ENCODE results near the gene PRR29.
A peak's percentile ranks its signal among the peaks of the same experiment; 100 is the strongest.
"Not testable (repeated sequence)": the region's sequence is repeated elsewhere in the genome, so short reads cannot be mapped to it uniquely, and the experiment has no call there.

The PRR29 gene

GRCh38 chr17:64008346-64008745 is 10.2 kb downstream of the PRR29 start:
- Histone ChIP-seq H3K4me3 (ENCODE audit: low read depth, low read length) (no peak overlapping the region), H3K27me3 (ENCODE audit: control insufficient read depth, insufficient read depth, low read length) (no peaks in the 10 kb centered on the region), H3K36me3 (ENCODE audit: control insufficient read depth, insufficient read depth, low read length) (no peaks in the 10 kb centered on the region), H3K9ac (ENCODE audit: low read depth, low read length) (no peak overlapping the region), H3K9me3 (ENCODE audit: control insufficient read depth, insufficient read depth, low read length) (no peaks in the 10 kb centered on the region), H3K4me1 (ENCODE audit: control insufficient read depth, insufficient read depth, low read length) (peaks cover 4% of the 10 kb centered on the region)

- Histone ChIP-seq H3K9ac (ENCODE audit: low read depth, low read length) (no peak overlapping the region), H3K27me3 (ENCODE audit: control insufficient read depth, insufficient read depth, low read length) (no peaks in the 10 kb centered on the region), H3K4me1 (ENCODE audit: control insufficient read depth, insufficient read depth, low read length) (peaks cover 4% of the 10 kb centered on the region), H3K9me3 (ENCODE audit: control insufficient read depth, insufficient read depth, low read length) (no peaks in the 10 kb centered on the region), H3K4me3 (ENCODE audit: low read depth, low read length) (no peak overlapping the region), H3K36me3 (ENCODE audit: control insufficient read depth, insufficient read depth, low read length) (no peaks in the 10 kb centered on the region)
These were observed 10.7 kb downstream of the PRR29 start for GRCh38 chr17:64008830-64009229.

DNA sequence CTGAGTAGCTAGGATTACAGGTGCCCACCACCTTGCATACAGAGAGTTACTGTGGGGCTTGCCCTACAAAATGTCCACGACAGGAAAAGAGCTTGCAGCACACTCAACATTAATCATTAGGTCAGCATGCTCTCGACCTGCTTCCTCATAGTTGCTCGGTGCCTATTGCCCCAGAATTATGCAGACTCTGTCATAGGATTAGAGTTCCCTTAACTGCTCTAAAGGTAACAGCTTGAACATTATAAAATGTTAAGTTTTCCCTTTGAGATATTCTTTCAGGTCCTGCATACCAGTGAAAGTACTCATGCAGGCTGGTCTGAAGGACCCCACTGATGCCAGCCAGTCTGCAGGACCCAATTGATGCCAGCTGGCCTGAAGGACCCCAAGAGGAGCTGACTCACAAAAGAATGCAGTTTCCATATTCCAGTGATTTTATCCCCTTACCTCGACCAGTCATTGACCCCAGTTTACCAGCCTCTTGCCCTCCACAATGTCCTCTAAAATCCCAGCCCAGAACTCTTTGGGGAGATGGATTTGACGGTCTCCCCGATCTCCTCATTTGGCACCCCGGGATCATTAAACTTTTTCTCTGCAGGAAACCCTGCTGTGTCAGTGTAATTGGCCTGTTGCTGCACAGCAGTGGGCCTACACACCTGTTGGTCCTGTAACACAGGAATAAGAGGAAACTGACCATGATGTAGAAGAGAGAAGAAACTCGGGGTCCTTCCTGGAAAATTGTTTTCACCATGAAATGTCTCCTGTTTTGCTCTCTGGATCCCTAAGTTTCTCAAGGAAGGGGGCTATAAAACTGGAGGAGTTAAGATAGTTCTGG is 11.6 kb downstream of the PRR29 start:
- no peak overlapping the region for H3K4me3 ChIP-seq (ENCODE audit: low read depth, low read length)
- H3K4me1 ChIP-seq (ENCODE audit: control insufficient read depth, insufficient read depth, low read length) = peaks cover 4% of the 10 kb centered on the region
- H3K9me3 ChIP-seq (ENCODE audit: control insufficient read depth, insufficient read depth, low read length) = no peaks in the 10 kb centered on the region
- no peaks in the 10 kb centered on the region for H3K27me3 ChIP-seq (ENCODE audit: control insufficient read depth, insufficient read depth, low read length)
- H3K9ac ChIP-seq (ENCODE audit: low read depth, low read length) = no peak overlapping the region
- H3K36me3 ChIP-seq (ENCODE audit: control insufficient read depth, insufficient read depth, low read length) = no peaks in the 10 kb centered on the region

DNA sequence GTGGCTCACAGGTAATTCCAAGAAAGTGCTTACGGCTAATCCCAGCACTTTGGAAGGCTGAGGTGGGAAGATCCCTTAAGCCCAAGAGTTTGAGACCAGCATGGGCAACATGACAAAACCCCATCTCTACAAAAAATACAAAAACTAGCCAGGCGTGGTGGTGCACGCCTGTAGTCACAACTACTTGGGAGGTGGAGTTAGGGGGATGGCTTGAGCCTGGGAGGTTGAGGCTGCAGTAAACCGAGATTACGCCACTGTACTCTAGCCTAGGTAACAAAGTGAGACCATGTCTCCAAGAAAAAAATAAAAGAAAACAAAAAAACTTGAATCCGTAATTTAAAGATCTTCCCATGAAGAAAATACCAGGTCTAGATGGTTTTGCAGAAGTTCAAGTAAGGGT is 17.3 kb downstream of the PRR29 start:
- Histone ChIP-seq H3K9me3 (ENCODE audit: control insufficient read depth, insufficient read depth, low read length) (no peaks in the 10 kb centered on the region), H3K36me3 (ENCODE audit: control insufficient read depth, insufficient read depth, low read length) (no peaks in the 10 kb centered on the region), H3K4me3 (ENCODE audit: low read depth, low read length) (no peak overlapping the region), H3K27me3 (ENCODE audit: control insufficient read depth, insufficient read depth, low read length) (peaks cover 6% of the 10 kb centered on the region), H3K4me1 (ENCODE audit: control insufficient read depth, insufficient read depth, low read length) (peaks cover 3% of the 10 kb centered on the region), H3K9ac (ENCODE audit: low read depth, low read length) (no peak overlapping the region)

DNA sequence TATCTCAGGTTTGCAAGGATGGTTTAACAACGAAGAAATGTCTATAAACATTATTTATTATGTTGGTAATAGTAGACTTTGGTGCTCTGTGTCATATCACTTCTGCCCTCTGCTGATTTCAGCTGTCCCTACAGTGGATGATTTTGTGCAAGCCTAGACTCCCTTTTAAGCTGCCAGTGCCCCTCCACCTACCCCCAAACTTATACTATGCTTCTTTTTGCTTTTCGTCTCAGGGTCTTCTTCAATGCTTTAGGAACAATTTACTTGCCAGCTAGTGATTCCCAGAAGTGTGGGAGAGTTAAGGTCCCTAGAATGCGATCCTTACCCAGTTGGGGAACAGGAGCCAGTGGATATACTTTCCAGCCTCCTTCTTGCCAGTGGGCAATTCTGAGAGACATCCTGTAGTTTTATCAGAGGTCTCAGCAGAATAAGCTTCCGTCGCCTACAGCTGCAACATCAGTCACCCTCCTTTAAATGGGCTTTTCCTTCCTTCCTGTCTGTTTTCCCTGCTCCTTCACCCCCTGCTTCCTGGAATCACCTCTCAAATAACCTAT is 18.2 kb downstream of the PRR29 start:
- H3K9me3 ChIP-seq (ENCODE audit: control insufficient read depth, insufficient read depth, low read length) = no peaks in the 10 kb centered on the region
- H3K27me3 ChIP-seq (ENCODE audit: control insufficient read depth, insufficient read depth, low read length) = peaks cover 6% of the 10 kb centered on the region
- H3K4me3 ChIP-seq (ENCODE audit: low read depth, low read length) = no peak overlapping the region
- H3K9ac ChIP-seq (ENCODE audit: low read depth, low read length) = no peak overlapping the region
- no peaks in the 10 kb centered on the region for H3K36me3 ChIP-seq (ENCODE audit: control insufficient read depth, insufficient read depth, low read length)
- H3K4me1 ChIP-seq (ENCODE audit: control insufficient read depth, insufficient read depth, low read length) = peaks cover 3% of the 10 kb centered on the region

GRCh38 chr17:64016974-64017373 is 18.8 kb downstream of the PRR29 start:
- Histone ChIP-seq H3K27me3 (ENCODE audit: control insufficient read depth, insufficient read depth, low read length) (peaks cover 6% of the 10 kb centered on the region), H3K9ac (ENCODE audit: low read depth, low read length) (no peak overlapping the region), H3K36me3 (ENCODE audit: control insufficient read depth, insufficient read depth, low read length) (no peaks in the 10 kb centered on the region), H3K9me3 (ENCODE audit: control insufficient read depth, insufficient read depth, low read length) (no peaks in the 10 kb centered on the region), H3K4me3 (ENCODE audit: low read depth, low read length) (no peak overlapping the region), H3K4me1 (ENCODE audit: control insufficient read depth, insufficient read depth, low read length) (peaks cover 3% of the 10 kb centered on the region)

DNA sequence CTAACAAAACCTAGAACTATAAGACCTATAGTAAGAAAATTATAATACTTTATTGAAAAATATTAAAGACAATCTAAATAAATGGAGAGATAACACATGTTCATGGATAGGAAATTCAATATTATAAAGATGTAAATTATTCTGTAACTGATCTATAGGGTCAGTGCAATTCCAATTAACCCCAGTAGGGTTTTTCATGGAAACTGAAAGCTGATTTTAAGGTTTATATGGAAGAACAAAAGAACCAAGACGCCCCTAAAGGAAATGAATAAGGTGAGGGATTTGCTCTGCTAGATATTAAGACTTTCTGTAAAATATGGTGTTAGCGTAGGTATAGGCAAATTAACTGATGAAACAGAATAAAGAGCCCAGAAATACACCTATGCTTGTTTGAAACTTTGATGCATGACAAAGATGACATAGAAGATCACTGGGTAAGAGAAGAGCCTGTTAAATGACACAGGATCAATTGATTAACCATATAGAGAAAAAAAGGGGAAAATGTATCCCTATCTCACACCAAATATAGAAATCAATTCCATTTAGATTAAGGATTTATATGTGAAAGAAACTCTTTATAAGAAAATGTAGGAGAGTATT is 19.3 kb downstream of the PRR29 start:
- Histone ChIP-seq H3K9ac (ENCODE audit: low read depth, low read length) (no peak overlapping the region), H3K27me3 (ENCODE audit: control insufficient read depth, insufficient read depth, low read length) (peaks cover 6% of the 10 kb centered on the region), H3K36me3 (ENCODE audit: control insufficient read depth, insufficient read depth, low read length) (no peaks in the 10 kb centered on the region), H3K4me1 (ENCODE audit: control insufficient read depth, insufficient read depth, low read length) (peaks cover 3% of the 10 kb centered on the region), H3K4me3 (ENCODE audit: low read depth, low read length) (no peak overlapping the region), H3K9me3 (ENCODE audit: control insufficient read depth, insufficient read depth, low read length) (no peaks in the 10 kb centered on the region)

GRCh38 chr17:64019551-64019961 is 21.4 kb downstream of the PRR29 start:
- not testable (repeated sequence) for H3K9ac ChIP-seq (ENCODE audit: low read depth, low read length); H3K9me3 ChIP-seq (ENCODE audit: control insufficient read depth, insufficient read depth, low read length); H3K27me3 ChIP-seq (ENCODE audit: control insufficient read depth, insufficient read depth, low read length); H3K4me3 ChIP-seq (ENCODE audit: low read depth, low read length); H3K36me3 ChIP-seq (ENCODE audit: control insufficient read depth, insufficient read depth, low read length); H3K4me1 ChIP-seq (ENCODE audit: control insufficient read depth, insufficient read depth, low read length)

- Histone ChIP-seq H3K27me3 (ENCODE audit: control insufficient read depth, insufficient read depth, low read length) (peaks cover 6% of the 10 kb centered on the region), H3K9me3 (ENCODE audit: control insufficient read depth, insufficient read depth, low read length) (no peaks in the 10 kb centered on the region), H3K9ac (ENCODE audit: low read depth, low read length) (peak within 1 kb of the TSS; percentile 42), H3K4me3 (ENCODE audit: low read depth, low read length) (peak within 1 kb of the TSS; percentile 48), H3K4me1 (ENCODE audit: control insufficient read depth, insufficient read depth, low read length) (peaks cover 3% of the 10 kb centered on the region), H3K36me3 (ENCODE audit: control insufficient read depth, insufficient read depth, low read length) (no peaks in the 10 kb centered on the region)
These were observed 22.1 kb downstream of the PRR29 start, which contains the start of gene ICAM2 for GRCh38 chr17:64020056-64020766. TSS of gene ICAM2 (minus strand) at chr17:64020633. CDS start at chr17:64006691, 13,942 bp downstream.

- H3K9ac ChIP-seq (ENCODE audit: low read depth, low read length) = no peak overlapping the region
- H3K9me3 ChIP-seq (ENCODE audit: control insufficient read depth, insufficient read depth, low read length) = no peaks in the 10 kb centered on the region
These were observed 24.5 kb downstream of the PRR29 start for GRCh38 chr17:64022611-64023063.

GRCh38 chr17:64024215-64024654 is 26.1 kb downstream of the PRR29 start:
- no peak overlapping the region for H3K4me3 ChIP-seq (ENCODE audit: low read depth, low read length)
- H3K4me1 ChIP-seq (ENCODE audit: control insufficient read depth, insufficient read depth, low read length) = peaks cover 3% of the 10 kb centered on the region
- H3K27me3 ChIP-seq (ENCODE audit: control insufficient read depth, insufficient read depth, low read length) = peaks cover 12% of the 10 kb centered on the region
- H3K9me3 ChIP-seq (ENCODE audit: control insufficient read depth, insufficient read depth, low read length) = no peaks in the 10 kb centered on the region
- H3K36me3 ChIP-seq (ENCODE audit: control insufficient read depth, insufficient read depth, low read length) = no peaks in the 10 kb centered on the region
- H3K9ac ChIP-seq (ENCODE audit: low read depth, low read length) = no peak overlapping the region

More at GRCh38 chr17:64022611-64023063, 24.5 kb downstream of the PRR29 start:
- Histone ChIP-seq H3K27me3 (ENCODE audit: control insufficient read depth, insufficient read depth, low read length) (peaks cover 12% of the 10 kb centered on the region), H3K4me1 (ENCODE audit: control insufficient read depth, insufficient read depth, low read length) (peaks cover 3% of the 10 kb centered on the region), H3K36me3 (ENCODE audit: control insufficient read depth, insufficient read depth, low read length) (no peaks in the 10 kb centered on the region), H3K4me3 (ENCODE audit: low read depth, low read length) (no peak overlapping the region)

Measured in iPS-15b (cell line).